Measurements from ENCODE around the gene CHRNA1.

Gene CHRNA1

DNA sequence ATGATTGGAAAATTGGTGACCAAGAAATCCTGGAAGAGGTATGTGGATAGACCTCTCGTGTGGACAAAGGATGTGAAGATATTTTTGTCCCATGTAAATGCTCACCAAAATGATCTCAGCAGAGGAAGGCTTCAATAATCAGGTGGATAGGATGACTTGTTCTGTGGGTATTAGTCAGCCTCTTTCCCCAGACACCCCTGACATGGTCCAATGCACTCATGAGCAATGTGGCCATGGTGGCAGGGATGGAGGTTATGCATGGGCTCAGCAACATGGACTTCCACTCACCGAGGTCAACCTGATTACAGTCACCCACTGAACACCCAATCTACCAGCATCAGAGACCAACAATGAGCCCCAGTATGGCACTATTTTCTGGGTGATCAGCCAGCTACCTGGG is 20.2 kb downstream of the CHRNA1 start:
- no peak overlapping the region for H3K27ac ChIP-seq (ENCODE audit: low read depth, low read length)
- no peaks in the 10 kb centered on the region for H3K79me2 ChIP-seq (ENCODE audit: insufficient read depth, low read length)
- no peak overlapping the region for H3K4me2 ChIP-seq (ENCODE audit: low read depth, low read length, poor library complexity, severe bottlenecking)
- no peak overlapping the region for H3K9ac ChIP-seq (ENCODE audit: low read length)
- H3K27me3 ChIP-seq (ENCODE audit: low read length) = no peaks in the 10 kb centered on the region
- H3K4me3 ChIP-seq (ENCODE audit: insufficient read depth, low read length, poor library complexity, severe bottlenecking) = no peak overlapping the region
- peaks cover 2% of the 10 kb centered on the region for H3F3A ChIP-seq (ENCODE audit: insufficient read depth)
- H3K9me2 ChIP-seq (replicated peaks; ENCODE audit: insufficient read depth, low read length) = no peaks in the 10 kb centered on the region
- no peak for TF ChIP-seq EZH2phosphoT487 (conservative IDR thresholded peaks at IDR 0.05; ENCODE audit: low read length)
- TF ChIP-seq, protein P1, sequence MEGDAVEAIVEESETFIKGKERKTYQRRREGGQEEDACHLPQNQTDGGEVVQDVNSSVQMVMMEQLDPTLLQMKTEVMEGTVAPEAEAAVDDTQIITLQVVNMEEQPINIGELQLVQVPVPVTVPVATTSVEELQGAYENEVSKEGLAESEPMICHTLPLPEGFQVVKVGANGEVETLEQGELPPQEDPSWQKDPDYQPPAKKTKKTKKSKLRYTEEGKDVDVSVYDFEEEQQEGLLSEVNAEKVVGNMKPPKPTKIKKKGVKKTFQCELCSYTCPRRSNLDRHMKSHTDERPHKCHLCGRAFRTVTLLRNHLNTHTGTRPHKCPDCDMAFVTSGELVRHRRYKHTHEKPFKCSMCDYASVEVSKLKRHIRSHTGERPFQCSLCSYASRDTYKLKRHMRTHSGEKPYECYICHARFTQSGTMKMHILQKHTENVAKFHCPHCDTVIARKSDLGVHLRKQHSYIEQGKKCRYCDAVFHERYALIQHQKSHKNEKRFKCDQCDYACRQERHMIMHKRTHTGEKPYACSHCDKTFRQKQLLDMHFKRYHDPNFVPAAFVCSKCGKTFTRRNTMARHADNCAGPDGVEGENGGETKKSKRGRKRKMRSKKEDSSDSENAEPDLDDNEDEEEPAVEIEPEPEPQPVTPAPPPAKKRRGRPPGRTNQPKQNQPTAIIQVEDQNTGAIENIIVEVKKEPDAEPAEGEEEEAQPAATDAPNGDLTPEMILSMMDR (IDR thresholded peaks at IDR 0.05; ENCODE audit: insufficient read depth, low read length, poor library complexity, severe bottlenecking) = no peak
- H3K9me3 ChIP-seq (ENCODE audit: insufficient read depth, low read length) = no peaks in the 10 kb centered on the region
- H3K36me3 ChIP-seq (ENCODE audit: low read length) = no peaks in the 10 kb centered on the region
- no peaks in the 10 kb centered on the region for H4K20me1 ChIP-seq (ENCODE audit: low read depth, low read length)
- no peak overlapping the region for H2AFZ ChIP-seq (ENCODE audit: low read depth, low read length, severe bottlenecking)

DNA sequence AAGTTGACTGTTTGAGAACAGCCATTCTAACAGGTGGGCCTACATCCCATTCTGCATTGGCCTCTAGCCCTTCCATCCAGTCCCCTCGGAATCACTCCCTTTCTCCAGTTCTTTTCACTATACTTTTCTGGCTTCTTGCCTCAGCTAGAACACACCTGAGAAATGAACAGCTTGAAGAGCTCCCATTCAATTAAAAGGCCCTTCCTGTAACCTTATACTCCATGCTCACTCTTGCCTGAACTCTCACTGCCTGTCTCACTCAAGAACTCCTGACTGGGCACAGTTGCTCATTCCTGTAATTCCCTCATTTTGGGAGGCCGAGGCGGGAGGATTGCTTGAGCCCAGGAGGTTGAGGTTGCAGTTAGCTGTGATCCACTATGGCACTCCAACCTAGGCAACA is 23.6 kb downstream of the CHRNA1 start:
- H3K27me3 ChIP-seq (ENCODE audit: low read length) = no peaks in the 10 kb centered on the region
- H2AFZ ChIP-seq (ENCODE audit: low read depth, low read length, severe bottlenecking) = no peak overlapping the region
- no peak overlapping the region for H3K4me3 ChIP-seq (ENCODE audit: insufficient read depth, low read length, poor library complexity, severe bottlenecking)
- H3K9me3 ChIP-seq (ENCODE audit: insufficient read depth, low read length) = no peaks in the 10 kb centered on the region
- H3K9ac ChIP-seq (ENCODE audit: low read length) = no peak overlapping the region
- H3K27ac ChIP-seq (ENCODE audit: low read depth, low read length) = no peak overlapping the region
- no peaks in the 10 kb centered on the region for H3K36me3 ChIP-seq (ENCODE audit: low read length)
- no peaks in the 10 kb centered on the region for H3K79me2 ChIP-seq (ENCODE audit: insufficient read depth, low read length)
- H3K9me2 ChIP-seq (replicated peaks; ENCODE audit: insufficient read depth, low read length) = no peaks in the 10 kb centered on the region
- no peaks in the 10 kb centered on the region for H4K20me1 ChIP-seq (ENCODE audit: low read depth, low read length)
- no peak for TF ChIP-seq EZH2phosphoT487 (conservative IDR thresholded peaks at IDR 0.05; ENCODE audit: low read length)
- TF ChIP-seq, protein P1 (IDR thresholded peaks at IDR 0.05; ENCODE audit: insufficient read depth, low read length, poor library complexity, severe bottlenecking) = no peak
- H3F3A ChIP-seq (ENCODE audit: insufficient read depth) = no peaks in the 10 kb centered on the region
- H3K4me2 ChIP-seq (ENCODE audit: low read depth, low read length, poor library complexity, severe bottlenecking) = no peak overlapping the region

DNA sequence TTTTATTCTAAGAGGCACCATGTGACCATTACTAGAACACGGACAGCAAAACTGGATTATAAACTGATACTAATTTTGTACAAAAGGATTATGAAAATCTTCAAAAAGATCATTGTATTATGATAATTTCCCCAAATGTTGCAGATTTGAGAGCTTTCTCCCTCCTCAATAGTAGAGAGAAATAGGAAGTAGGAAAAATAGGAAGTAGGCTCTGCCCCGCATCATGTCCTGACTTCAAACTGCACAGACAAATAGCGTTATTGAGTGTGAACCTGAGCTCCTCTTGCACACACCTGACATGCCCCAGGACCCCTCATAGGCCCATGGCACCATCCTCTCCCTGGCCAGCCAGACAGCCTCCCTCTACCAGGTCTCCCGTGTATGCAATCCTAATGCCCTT is 25.4 kb downstream of the CHRNA1 start:
- Histone ChIP-seq H3K27me3 (ENCODE audit: low read length) (no peaks in the 10 kb centered on the region), H3F3A (ENCODE audit: insufficient read depth) (no peaks in the 10 kb centered on the region), H3K9me3 (ENCODE audit: insufficient read depth, low read length) (no peaks in the 10 kb centered on the region), H3K9ac (ENCODE audit: low read length) (no peak overlapping the region), H2AFZ (ENCODE audit: low read depth, low read length, severe bottlenecking) (no peak overlapping the region), H3K4me2 (ENCODE audit: low read depth, low read length, poor library complexity, severe bottlenecking) (no peak overlapping the region), H3K79me2 (ENCODE audit: insufficient read depth, low read length) (no peaks in the 10 kb centered on the region), H3K4me3 (ENCODE audit: insufficient read depth, low read length, poor library complexity, severe bottlenecking) (no peak overlapping the region), H3K36me3 (ENCODE audit: low read length) (no peaks in the 10 kb centered on the region), H3K27ac (ENCODE audit: low read depth, low read length) (no peak overlapping the region), H3K9me2 (replicated peaks; ENCODE audit: insufficient read depth, low read length) (no peaks in the 10 kb centered on the region), H4K20me1 (ENCODE audit: low read depth, low read length) (no peaks in the 10 kb centered on the region)
- TF ChIP-seq EZH2phosphoT487 (conservative IDR thresholded peaks at IDR 0.05; ENCODE audit: low read length) = no peak
- TF ChIP-seq, protein P1 (IDR thresholded peaks at IDR 0.05; ENCODE audit: insufficient read depth, low read length, poor library complexity, severe bottlenecking) = no peak

All from SU-DHL-6 (cell line).